ENCODE measurements around the gene SEMA4D.
A peak's percentile ranks its signal among the peaks of the same experiment; 100 is the strongest.

Gene SEMA4D

GRCh38 chr9:89494199-89494598, 3.7 kb downstream of the SEMA4D start:
- in situ Hi-C loops (cut with MboI; ENCODE audit: low sequenced_read_pairs, unreplicated experiment) = no loop called here
- TF ChIP-seq CTCF (IDR thresholded peaks at IDR 0.05; ENCODE audit: borderline replicate concordance, control extremely low read depth, extremely low read depth, insufficient read depth, missing control alignments) = no peak
- no peak for DNase-seq (ENCODE audit: low spot score)

- in situ Hi-C loops (cut with MboI; ENCODE audit: low sequenced_read_pairs, unreplicated experiment) = no loop called here
- no peak for TF ChIP-seq CTCF (IDR thresholded peaks at IDR 0.05; ENCODE audit: borderline replicate concordance, control extremely low read depth, extremely low read depth, insufficient read depth, missing control alignments)
- DNase-seq (ENCODE audit: low spot score) = no peak
These were observed 4.2 kb downstream of the SEMA4D start for GRCh38 chr9:89493671-89494070.

- no peak for DNase-seq (ENCODE audit: low spot score)
- no peak for TF ChIP-seq CTCF (IDR thresholded peaks at IDR 0.05; ENCODE audit: borderline replicate concordance, control extremely low read depth, extremely low read depth, insufficient read depth, missing control alignments)
- in situ Hi-C loops (cut with MboI; ENCODE audit: low sequenced_read_pairs, unreplicated experiment) = no loop called here
These were observed 4.7 kb downstream of the SEMA4D start for GRCh38 chr9:89493181-89493580.

GRCh38 chr9:89492586-89492985, 5.3 kb downstream of the SEMA4D start:
- TF ChIP-seq CTCF (IDR thresholded peaks at IDR 0.05; ENCODE audit: borderline replicate concordance, control extremely low read depth, extremely low read depth, insufficient read depth, missing control alignments) = no peak
- in situ Hi-C loops (cut with MboI; ENCODE audit: low sequenced_read_pairs, unreplicated experiment) = no loop called here
- no peak for DNase-seq (ENCODE audit: low spot score)

- no peak for TF ChIP-seq CTCF (IDR thresholded peaks at IDR 0.05; ENCODE audit: borderline replicate concordance, control extremely low read depth, extremely low read depth, insufficient read depth, missing control alignments)
- peak; percentile 54 for DNase-seq (ENCODE audit: low spot score)
- in situ Hi-C loops (cut with MboI; ENCODE audit: low sequenced_read_pairs, unreplicated experiment) = no loop called here
These were observed 6.2 kb downstream of the SEMA4D start for GRCh38 chr9:89491694-89492093.

GRCh38 chr9:89489548-89490530, 8.1 kb downstream of the SEMA4D start:
- no peak for DNase-seq (ENCODE audit: low spot score)
- no peak for TF ChIP-seq CTCF (IDR thresholded peaks at IDR 0.05; ENCODE audit: borderline replicate concordance, control extremely low read depth, extremely low read depth, insufficient read depth, missing control alignments)
- in situ Hi-C loops (cut with MboI; ENCODE audit: low sequenced_read_pairs, unreplicated experiment) = no loop called here
